WTC11 (cell line): Measurements from ENCODE around the gene STX5. TPM values are rescaled to one million over a fixed set of nuclear protein-coding genes. Genes with fewer than 3 reads are reported as not detected.

Source experiments
- CREM ChIP-seq: sonication (generic); formaldehyde crosslinking; IDR thresholded peaks from 2 replicates; pipeline ENCODE4 v1.8.1; 2022; ENCODE audit warnings: mild to moderate bottlenecking, missing genetic modification reagents, moderate library complexity
- ESRRA ChIP-seq: sonication (generic); formaldehyde crosslinking; IDR thresholded peaks from 2 replicates; pipeline ENCODE4 v1.8.1; 2022; ENCODE audit warnings: mild to moderate bottlenecking, missing genetic modification reagents, borderline replicate concordance
- GABPB1 ChIP-seq: sonication (generic); formaldehyde crosslinking; IDR thresholded peaks from 2 replicates; pipeline ENCODE4 v1.8.1; 2023; ENCODE audit warnings: mild to moderate bottlenecking, missing genetic modification reagents
- GRHL2 ChIP-seq: fragments of 250-450 bp; sonication (Bioruptor Pico); IDR thresholded peaks from 2 replicates; pipeline ENCODE4 v1.8.0; 2022; ENCODE audit warnings: mild to moderate bottlenecking, moderate library complexity; ENCODE audit not compliant: insufficient replicate concordance, severe bottlenecking
- JAZF1 ChIP-seq: fragments of 250-450 bp; sonication (Bioruptor Pico); IDR thresholded peaks from 2 replicates; pipeline ENCODE4 v1.9.0; 2021; ENCODE audit warnings: moderate library complexity, mild to moderate bottlenecking, inconsistent platforms
- MYBL2 ChIP-seq: sonication (generic); formaldehyde crosslinking; IDR thresholded peaks from 2 replicates; pipeline ENCODE4 v1.8.1; 2023; ENCODE audit warnings: mild to moderate bottlenecking, moderate library complexity, missing genetic modification reagents
- NR2C2 ChIP-seq: sonication (generic); formaldehyde crosslinking; IDR thresholded peaks from 2 replicates; pipeline ENCODE4 v1.8.0; 2022; ENCODE audit warnings: mild to moderate bottlenecking, missing genetic modification reagents
- OVOL2 ChIP-seq: fragments of 250-450 bp; sonication (Bioruptor Pico); IDR thresholded peaks from 2 replicates; pipeline ENCODE4 v1.9.0; 2021; ENCODE audit warnings: mild to moderate bottlenecking, borderline replicate concordance
- PRRX2 ChIP-seq: fragments of 250-450 bp; sonication (Bioruptor Pico); IDR thresholded peaks from 2 replicates; pipeline ENCODE4 v1.8.0; 2021; ENCODE audit warnings: mild to moderate bottlenecking
- SMAD3 ChIP-seq: sonication (generic); formaldehyde crosslinking; IDR thresholded peaks from 2 replicates; pipeline ENCODE4 v1.8.0; 2022; ENCODE audit warnings: missing genetic modification reagents, mild to moderate bottlenecking, borderline replicate concordance
- TCF7 ChIP-seq: sonication (generic); formaldehyde crosslinking; IDR thresholded peaks from 2 replicates; pipeline ENCODE4 v1.8.0; 2022; ENCODE audit warnings: mild to moderate bottlenecking, low read depth, missing genetic modification reagents, moderate library complexity
- TP53 ChIP-seq: sonication (generic); formaldehyde crosslinking; IDR thresholded peaks from 2 replicates; pipeline ENCODE4 v1.8.1; 2023; ENCODE audit warnings: mild to moderate bottlenecking, missing genetic modification reagents
- ZNF219 ChIP-seq: sonication (generic); formaldehyde crosslinking; IDR thresholded peaks from 2 replicates; pipeline ENCODE4 v1.8.0; 2023; ENCODE audit warnings: missing genetic modification reagents, mild to moderate bottlenecking, borderline replicate concordance
- ZNF317 ChIP-seq: sonication (generic); formaldehyde crosslinking; IDR thresholded peaks from 2 replicates; pipeline ENCODE4 v1.8.1; 2023; ENCODE audit warnings: low read depth, mild to moderate bottlenecking, moderate library complexity, missing genetic modification reagents, borderline replicate concordance
- ZNF423 ChIP-seq: fragments of 250-450 bp; sonication (Bioruptor Pico); IDR thresholded peaks from 2 replicates; pipeline ENCODE4 v2.1.2; 2022; ENCODE audit warnings: mild to moderate bottlenecking, moderate library complexity
- total RNA-seq: library from RNA; stranded (reverse); gene quantifications from 3 replicates; pipeline ENCODE4 v1.2.3, GENCODE V29; 2021
- TF ChIP-seq, protein P1 (sequence below): fragments of 250-450 bp; sonication (Bioruptor Pico); IDR thresholded peaks from 2 replicates; pipeline ENCODE4 v1.9.0; 2021; ENCODE audit warnings: moderate library complexity, mild to moderate bottlenecking, inconsistent platforms, borderline replicate concordance
- TF ChIP-seq, protein P2 (sequence below): sonication (generic); formaldehyde crosslinking; IDR thresholded peaks from 2 replicates; pipeline ENCODE4 v1.8.0; 2022; ENCODE audit warnings: mild to moderate bottlenecking, missing genetic modification reagents
- TF ChIP-seq, protein P3 (sequence below): sonication (generic); formaldehyde crosslinking; IDR thresholded peaks from 2 replicates; pipeline ENCODE4 v1.8.1; 2023; ENCODE audit warnings: mild to moderate bottlenecking, missing genetic modification reagents
- TF ChIP-seq, protein P4 (sequence below): sonication (generic); formaldehyde crosslinking; IDR thresholded peaks from 2 replicates; pipeline ENCODE4 v1.8.0; 2023; ENCODE audit warnings: mild to moderate bottlenecking, missing genetic modification reagents
- TF ChIP-seq, protein P5 (sequence below): fragments of 250-450 bp; sonication (Bioruptor Pico); IDR thresholded peaks from 2 replicates; pipeline ENCODE4 v1.9.0; 2021; ENCODE audit warnings: mild to moderate bottlenecking, borderline replicate concordance
- TF ChIP-seq, protein P6 (sequence below): sonication (generic); formaldehyde crosslinking; IDR thresholded peaks from 2 replicates; pipeline ENCODE4 v1.8.0; 2022; ENCODE audit warnings: mild to moderate bottlenecking, missing genetic modification reagents
- TF ChIP-seq, protein P7 (sequence below): fragments of 250-450 bp; sonication (Bioruptor Pico); IDR thresholded peaks from 2 replicates; pipeline ENCODE4 v2.1.2; 2022; ENCODE audit warnings: mild to moderate bottlenecking, moderate library complexity
- TF ChIP-seq, protein P8 (sequence below): sonication (generic); formaldehyde crosslinking; IDR thresholded peaks from 2 replicates; pipeline ENCODE4 v1.8.1; 2022; ENCODE audit warnings: missing genetic modification reagents, borderline replicate concordance

STX5 gene
- total RNA-seq, 1 experiment from 2014 or later = 30.2 TPM

DNA sequence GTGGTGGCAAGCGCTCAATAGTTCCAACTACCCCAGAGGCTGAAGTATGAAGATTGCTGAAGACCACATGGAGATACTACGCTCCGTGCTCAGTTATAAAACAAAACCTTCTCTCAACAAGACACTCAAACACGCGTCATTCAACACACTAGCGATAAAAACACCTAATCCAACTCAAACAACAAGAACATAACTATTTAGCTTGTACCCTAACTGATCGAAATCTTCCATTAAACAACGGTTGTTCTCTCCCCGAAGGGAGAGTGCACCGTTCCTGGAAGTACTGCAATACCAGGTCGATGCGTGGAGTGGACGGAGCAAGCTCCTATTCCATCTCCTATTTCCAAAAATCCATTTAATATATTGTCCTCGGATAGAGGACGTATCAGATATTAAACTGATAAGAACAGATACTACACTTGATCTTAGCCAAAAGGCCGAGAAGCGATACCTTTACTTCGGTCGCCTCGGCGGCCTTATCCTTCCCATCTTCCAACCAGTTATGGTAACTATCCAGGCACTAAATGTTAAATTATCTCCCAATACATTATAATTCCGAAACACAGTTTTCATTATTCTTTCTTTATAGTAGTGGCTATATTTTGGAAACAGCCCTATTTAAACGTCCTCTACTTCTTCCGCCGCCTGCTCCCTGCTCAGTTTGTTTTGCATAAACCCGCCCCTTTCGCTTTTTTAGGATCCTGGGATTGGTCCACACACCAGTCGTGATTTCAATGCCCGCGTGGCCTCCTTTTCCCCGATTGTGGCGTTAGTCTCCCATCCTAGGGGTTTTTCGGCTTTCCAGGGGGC lies 9.7 kb upstream of the STX5 start (continued):
- TF ChIP-seq, protein P1, sequence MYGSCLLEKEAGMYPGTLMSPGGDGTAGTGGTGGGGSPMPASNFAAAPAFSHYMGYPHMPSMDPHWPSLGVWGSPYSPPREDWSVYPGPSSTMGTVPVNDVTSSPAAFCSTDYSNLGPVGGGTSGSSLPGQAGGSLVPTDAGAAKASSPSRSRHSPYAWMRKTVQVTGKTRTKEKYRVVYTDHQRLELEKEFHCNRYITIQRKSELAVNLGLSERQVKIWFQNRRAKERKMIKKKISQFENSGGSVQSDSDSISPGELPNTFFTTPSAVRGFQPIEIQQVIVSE (CRISPR knock-in tag) = peak; percentile 100
- TF ChIP-seq GABPB1 (CRISPR knock-in tag) = peak; percentile 85
- TF ChIP-seq TP53 (CRISPR knock-in tag) = peak; percentile 77; the same call in 1 of the 2 replicates
- TF ChIP-seq OVOL2 (CRISPR knock-in tag) = peak; percentile 100
- TF ChIP-seq PRRX2 (CRISPR knock-in tag) = peak; percentile 100
- TF ChIP-seq CREM (CRISPR knock-in tag) = peak; percentile 83
- TF ChIP-seq, protein P2, sequence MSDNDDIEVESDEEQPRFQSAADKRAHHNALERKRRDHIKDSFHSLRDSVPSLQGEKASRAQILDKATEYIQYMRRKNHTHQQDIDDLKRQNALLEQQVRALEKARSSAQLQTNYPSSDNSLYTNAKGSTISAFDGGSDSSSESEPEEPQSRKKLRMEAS (CRISPR knock-in tag) = peak; percentile 47; the same call in 1 of the 2 replicates
- TF ChIP-seq, protein P3, sequence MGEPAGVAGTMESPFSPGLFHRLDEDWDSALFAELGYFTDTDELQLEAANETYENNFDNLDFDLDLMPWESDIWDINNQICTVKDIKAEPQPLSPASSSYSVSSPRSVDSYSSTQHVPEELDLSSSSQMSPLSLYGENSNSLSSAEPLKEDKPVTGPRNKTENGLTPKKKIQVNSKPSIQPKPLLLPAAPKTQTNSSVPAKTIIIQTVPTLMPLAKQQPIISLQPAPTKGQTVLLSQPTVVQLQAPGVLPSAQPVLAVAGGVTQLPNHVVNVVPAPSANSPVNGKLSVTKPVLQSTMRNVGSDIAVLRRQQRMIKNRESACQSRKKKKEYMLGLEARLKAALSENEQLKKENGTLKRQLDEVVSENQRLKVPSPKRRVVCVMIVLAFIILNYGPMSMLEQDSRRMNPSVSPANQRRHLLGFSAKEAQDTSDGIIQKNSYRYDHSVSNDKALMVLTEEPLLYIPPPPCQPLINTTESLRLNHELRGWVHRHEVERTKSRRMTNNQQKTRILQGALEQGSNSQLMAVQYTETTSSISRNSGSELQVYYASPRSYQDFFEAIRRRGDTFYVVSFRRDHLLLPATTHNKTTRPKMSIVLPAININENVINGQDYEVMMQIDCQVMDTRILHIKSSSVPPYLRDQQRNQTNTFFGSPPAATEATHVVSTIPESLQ = no peak
- TF ChIP-seq MYBL2 (CRISPR knock-in tag) = peak; percentile 76
- TF ChIP-seq, protein P4, sequence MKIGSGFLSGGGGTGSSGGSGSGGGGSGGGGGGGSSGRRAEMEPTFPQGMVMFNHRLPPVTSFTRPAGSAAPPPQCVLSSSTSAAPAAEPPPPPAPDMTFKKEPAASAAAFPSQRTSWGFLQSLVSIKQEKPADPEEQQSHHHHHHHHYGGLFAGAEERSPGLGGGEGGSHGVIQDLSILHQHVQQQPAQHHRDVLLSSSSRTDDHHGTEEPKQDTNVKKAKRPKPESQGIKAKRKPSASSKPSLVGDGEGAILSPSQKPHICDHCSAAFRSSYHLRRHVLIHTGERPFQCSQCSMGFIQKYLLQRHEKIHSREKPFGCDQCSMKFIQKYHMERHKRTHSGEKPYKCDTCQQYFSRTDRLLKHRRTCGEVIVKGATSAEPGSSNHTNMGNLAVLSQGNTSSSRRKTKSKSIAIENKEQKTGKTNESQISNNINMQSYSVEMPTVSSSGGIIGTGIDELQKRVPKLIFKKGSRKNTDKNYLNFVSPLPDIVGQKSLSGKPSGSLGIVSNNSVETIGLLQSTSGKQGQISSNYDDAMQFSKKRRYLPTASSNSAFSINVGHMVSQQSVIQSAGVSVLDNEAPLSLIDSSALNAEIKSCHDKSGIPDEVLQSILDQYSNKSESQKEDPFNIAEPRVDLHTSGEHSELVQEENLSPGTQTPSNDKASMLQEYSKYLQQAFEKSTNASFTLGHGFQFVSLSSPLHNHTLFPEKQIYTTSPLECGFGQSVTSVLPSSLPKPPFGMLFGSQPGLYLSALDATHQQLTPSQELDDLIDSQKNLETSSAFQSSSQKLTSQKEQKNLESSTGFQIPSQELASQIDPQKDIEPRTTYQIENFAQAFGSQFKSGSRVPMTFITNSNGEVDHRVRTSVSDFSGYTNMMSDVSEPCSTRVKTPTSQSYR (CRISPR knock-in tag) = peak; percentile 91
- peak; percentile 71; the same call in 1 of the 2 replicates for TF ChIP-seq ZNF317
- TF ChIP-seq GRHL2 = no peak
- TF ChIP-seq, protein P5, sequence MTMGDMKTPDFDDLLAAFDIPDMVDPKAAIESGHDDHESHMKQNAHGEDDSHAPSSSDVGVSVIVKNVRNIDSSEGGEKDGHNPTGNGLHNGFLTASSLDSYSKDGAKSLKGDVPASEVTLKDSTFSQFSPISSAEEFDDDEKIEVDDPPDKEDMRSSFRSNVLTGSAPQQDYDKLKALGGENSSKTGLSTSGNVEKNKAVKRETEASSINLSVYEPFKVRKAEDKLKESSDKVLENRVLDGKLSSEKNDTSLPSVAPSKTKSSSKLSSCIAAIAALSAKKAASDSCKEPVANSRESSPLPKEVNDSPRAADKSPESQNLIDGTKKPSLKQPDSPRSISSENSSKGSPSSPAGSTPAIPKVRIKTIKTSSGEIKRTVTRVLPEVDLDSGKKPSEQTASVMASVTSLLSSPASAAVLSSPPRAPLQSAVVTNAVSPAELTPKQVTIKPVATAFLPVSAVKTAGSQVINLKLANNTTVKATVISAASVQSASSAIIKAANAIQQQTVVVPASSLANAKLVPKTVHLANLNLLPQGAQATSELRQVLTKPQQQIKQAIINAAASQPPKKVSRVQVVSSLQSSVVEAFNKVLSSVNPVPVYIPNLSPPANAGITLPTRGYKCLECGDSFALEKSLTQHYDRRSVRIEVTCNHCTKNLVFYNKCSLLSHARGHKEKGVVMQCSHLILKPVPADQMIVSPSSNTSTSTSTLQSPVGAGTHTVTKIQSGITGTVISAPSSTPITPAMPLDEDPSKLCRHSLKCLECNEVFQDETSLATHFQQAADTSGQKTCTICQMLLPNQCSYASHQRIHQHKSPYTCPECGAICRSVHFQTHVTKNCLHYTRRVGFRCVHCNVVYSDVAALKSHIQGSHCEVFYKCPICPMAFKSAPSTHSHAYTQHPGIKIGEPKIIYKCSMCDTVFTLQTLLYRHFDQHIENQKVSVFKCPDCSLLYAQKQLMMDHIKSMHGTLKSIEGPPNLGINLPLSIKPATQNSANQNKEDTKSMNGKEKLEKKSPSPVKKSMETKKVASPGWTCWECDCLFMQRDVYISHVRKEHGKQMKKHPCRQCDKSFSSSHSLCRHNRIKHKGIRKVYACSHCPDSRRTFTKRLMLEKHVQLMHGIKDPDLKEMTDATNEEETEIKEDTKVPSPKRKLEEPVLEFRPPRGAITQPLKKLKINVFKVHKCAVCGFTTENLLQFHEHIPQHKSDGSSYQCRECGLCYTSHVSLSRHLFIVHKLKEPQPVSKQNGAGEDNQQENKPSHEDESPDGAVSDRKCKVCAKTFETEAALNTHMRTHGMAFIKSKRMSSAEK (CRISPR knock-in tag) = peak; percentile 100
- TF ChIP-seq, protein P6, sequence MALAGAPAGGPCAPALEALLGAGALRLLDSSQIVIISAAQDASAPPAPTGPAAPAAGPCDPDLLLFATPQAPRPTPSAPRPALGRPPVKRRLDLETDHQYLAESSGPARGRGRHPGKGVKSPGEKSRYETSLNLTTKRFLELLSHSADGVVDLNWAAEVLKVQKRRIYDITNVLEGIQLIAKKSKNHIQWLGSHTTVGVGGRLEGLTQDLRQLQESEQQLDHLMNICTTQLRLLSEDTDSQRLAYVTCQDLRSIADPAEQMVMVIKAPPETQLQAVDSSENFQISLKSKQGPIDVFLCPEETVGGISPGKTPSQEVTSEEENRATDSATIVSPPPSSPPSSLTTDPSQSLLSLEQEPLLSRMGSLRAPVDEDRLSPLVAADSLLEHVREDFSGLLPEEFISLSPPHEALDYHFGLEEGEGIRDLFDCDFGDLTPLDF (CRISPR knock-in tag) = no peak
- peak; percentile 56 for TF ChIP-seq ZNF423 (CRISPR knock-in tag)
- TF ChIP-seq ZNF219 (CRISPR knock-in tag) = peak; percentile 91
- TF ChIP-seq, protein P7, sequence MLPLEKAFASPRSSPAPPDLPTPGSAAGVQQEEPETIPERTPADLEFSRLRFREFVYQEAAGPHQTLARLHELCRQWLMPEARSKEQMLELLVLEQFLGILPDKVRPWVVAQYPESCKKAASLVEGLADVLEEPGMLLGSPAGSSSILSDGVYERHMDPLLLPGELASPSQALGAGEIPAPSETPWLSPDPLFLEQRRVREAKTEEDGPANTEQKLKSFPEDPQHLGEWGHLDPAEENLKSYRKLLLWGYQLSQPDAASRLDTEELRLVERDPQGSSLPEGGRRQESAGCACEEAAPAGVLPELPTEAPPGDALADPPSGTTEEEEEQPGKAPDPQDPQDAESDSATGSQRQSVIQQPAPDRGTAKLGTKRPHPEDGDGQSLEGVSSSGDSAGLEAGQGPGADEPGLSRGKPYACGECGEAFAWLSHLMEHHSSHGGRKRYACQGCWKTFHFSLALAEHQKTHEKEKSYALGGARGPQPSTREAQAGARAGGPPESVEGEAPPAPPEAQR (CRISPR knock-in tag) = 0 out of 2 replicates have a peak, but pooled peaks have one; percentile 27
- peak; percentile 99 for TF ChIP-seq JAZF1 (CRISPR knock-in tag)
- TF ChIP-seq SMAD3 = peak; percentile 92
- TF ChIP-seq, protein P8, sequence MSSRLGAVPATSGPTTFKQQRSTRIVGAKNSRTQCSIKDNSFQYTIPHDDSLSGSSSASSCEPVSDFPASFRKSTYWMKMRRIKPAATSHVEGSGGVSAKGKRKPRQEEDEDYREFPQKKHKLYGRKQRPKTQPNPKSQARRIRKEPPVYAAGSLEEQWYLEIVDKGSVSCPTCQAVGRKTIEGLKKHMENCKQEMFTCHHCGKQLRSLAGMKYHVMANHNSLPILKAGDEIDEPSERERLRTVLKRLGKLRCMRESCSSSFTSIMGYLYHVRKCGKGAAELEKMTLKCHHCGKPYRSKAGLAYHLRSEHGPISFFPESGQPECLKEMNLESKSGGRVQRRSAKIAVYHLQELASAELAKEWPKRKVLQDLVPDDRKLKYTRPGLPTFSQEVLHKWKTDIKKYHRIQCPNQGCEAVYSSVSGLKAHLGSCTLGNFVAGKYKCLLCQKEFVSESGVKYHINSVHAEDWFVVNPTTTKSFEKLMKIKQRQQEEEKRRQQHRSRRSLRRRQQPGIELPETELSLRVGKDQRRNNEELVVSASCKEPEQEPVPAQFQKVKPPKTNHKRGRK (CRISPR knock-in tag) = no peak
- peak; percentile 55; the same call in 1 of the 2 replicates for TF ChIP-seq NR2C2
- TF ChIP-seq ESRRA (CRISPR knock-in tag) = peak; percentile 91
- no peak for TF ChIP-seq TCF7 (CRISPR knock-in tag)
